NCI-H128 (cell line): ENCODE results near the gene FSTL4.

Source experiments
- DNase-seq: peaks from one replicate; lab custom pipeline; 2025; ENCODE audit not compliant: unreplicated experiment; lab: John Stamatoyannopoulos, UW

The FSTL4 gene

GRCh38 chr5:133354323-133355185, 257.8 kb downstream of the FSTL4 start:
- DNase-seq: no peak

- DNase-seq: no peak
Observed at GRCh38 chr5:133353741-133354140, 258.6 kb downstream of the FSTL4 start.

- no peak for DNase-seq
Observed at GRCh38 chr5:133348406-133348805, 263.9 kb downstream of the FSTL4 start.

GRCh38 chr5:133347039-133347438, 265.3 kb downstream of the FSTL4 start:
- no peak for DNase-seq

- DNase-seq: no peak
Observed at GRCh38 chr5:133344266-133344665, 268.1 kb downstream of the FSTL4 start.

GRCh38 chr5:133343196-133343595, 269.1 kb downstream of the FSTL4 start:
- DNase-seq: no peak

- DNase-seq: no peak
Observed at GRCh38 chr5:133341915-133342710, 270.2 kb downstream of the FSTL4 start.

GRCh38 chr5:133341296-133341695, 271.0 kb downstream of the FSTL4 start:
- DNase-seq: no peak

GRCh38 chr5:133340822-133341221, 271.5 kb downstream of the FSTL4 start:
- DNase-seq: no peak

GRCh38 chr5:133340002-133340755, 272.2 kb downstream of the FSTL4 start:
- no peak for DNase-seq

GRCh38 chr5:133338504-133339355, 273.6 kb downstream of the FSTL4 start:
- DNase-seq: no peak

GRCh38 chr5:133337795-133338445, 274.4 kb downstream of the FSTL4 start:
- no peak for DNase-seq

- no peak for DNase-seq
Observed at GRCh38 chr5:133336969-133337410, 275.4 kb downstream of the FSTL4 start.

GRCh38 chr5:133336121-133336968, 276.0 kb downstream of the FSTL4 start:
- DNase-seq: no peak

GRCh38 chr5:133334796-133335639, 277.3 kb downstream of the FSTL4 start:
- DNase-seq: no peak

- no peak for DNase-seq
Observed at GRCh38 chr5:133333326-133334150, 278.8 kb downstream of the FSTL4 start.

- no peak for DNase-seq
Observed at GRCh38 chr5:133332439-133333024, 279.8 kb downstream of the FSTL4 start.
